Skeletal muscle tissue (tissue), 4 donors: ENCODE data around the gene ABLIM1. TPM values are rescaled to one million over a fixed set of nuclear protein-coding genes. Genes with fewer than 3 reads are reported as not detected.
A peak's percentile ranks its signal among the peaks of the same experiment; 100 is the strongest.

Source experiments
- H3K27ac ChIP-seq: one replicate; pipeline ENCODE4 v1.7.0; 2013; ENCODE audit warnings: mild to moderate bottlenecking, low read depth, low read length, inconsistent platforms
- H3K27me3 ChIP-seq, 3 donors: one replicate each; pipeline ENCODE4 v1.7.0; 2013; ENCODE audit warnings: low read length in 3 of 3; ENCODE audit not compliant: control insufficient read depth in 3 of 3, insufficient read depth in 3 of 3
- H3K36me3 ChIP-seq, 3 donors: one replicate each; pipeline ENCODE4 v1.7.0; 2013; ENCODE audit warnings: low read length in 3 of 3; ENCODE audit not compliant: control insufficient read depth in 3 of 3, insufficient read depth in 3 of 3
- H3K4me1 ChIP-seq, 3 donors: one replicate each; pipeline ENCODE4 v1.7.0; 2013; ENCODE audit warnings: low read length in 3 of 3, mild to moderate bottlenecking in 3 of 3; ENCODE audit not compliant: control insufficient read depth in 3 of 3, insufficient read depth in 3 of 3
- H3K4me3 ChIP-seq, 3 donors: one replicate each; pipeline ENCODE4 v1.7.0; 2013; ENCODE audit warnings: low read length in 3 of 3
- H3K9ac ChIP-seq, 3 donors: one replicate each; pipeline ENCODE4 v1.7.0; 2013; ENCODE audit warnings: low read length in 3 of 3, mild to moderate bottlenecking in 3 of 3, moderate library complexity in 2 of 3, low read depth in 1 of 3
- H3K9me3 ChIP-seq, 3 donors: one replicate each; pipeline ENCODE4 v1.7.0; 2013; ENCODE audit warnings: low read length in 3 of 3; ENCODE audit not compliant: control insufficient read depth in 3 of 3
- total RNA-seq: library from RNA; depleted of rRNA; stranded (reverse); fragments of >200 nt; gene quantifications from one replicate; pipeline ENCODE4 v1.2.3, GENCODE V29; 2014
- donor health status: Osteomylitis.

Gene ABLIM1
- total RNA-seq, 1 donor from 2014 or later, result 34.4 TPM

DNA sequence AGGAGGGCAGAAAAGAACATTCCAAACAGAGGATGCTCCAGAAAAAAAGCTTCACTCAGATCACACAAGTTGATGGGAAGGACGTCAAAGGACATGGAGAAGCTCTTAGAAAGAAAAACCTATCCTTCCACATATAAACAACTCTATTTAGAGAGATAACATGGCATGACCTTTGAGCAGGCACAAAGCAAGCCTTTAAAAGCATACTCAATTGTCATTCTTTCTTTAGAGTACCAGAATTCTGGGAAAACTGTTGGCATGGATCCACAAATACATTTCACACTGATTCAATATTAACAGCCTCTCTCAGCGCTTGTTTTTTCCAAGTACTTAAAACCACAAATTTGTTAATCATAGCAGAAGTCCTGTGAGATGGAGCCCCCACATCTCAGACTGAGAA lies 7.3 kb upstream of the ABLIM1 start:
- no peak overlapping the region for H3K27ac ChIP-seq
- no peak overlapping the region for H3K4me3 ChIP-seq
- H3K27me3 ChIP-seq, result no peaks in the 10 kb centered on the region
- peaks cover 0 to 3% (median 0%) of the 10 kb centered on the region in 3 donors for H3K9me3 ChIP-seq
- H3K4me1 ChIP-seq, result peaks cover 9 to 13% (median 9%) of the 10 kb centered on the region in 3 donors
- no peak overlapping the region for H3K9ac ChIP-seq
- no peaks in the 10 kb centered on the region for H3K36me3 ChIP-seq

DNA sequence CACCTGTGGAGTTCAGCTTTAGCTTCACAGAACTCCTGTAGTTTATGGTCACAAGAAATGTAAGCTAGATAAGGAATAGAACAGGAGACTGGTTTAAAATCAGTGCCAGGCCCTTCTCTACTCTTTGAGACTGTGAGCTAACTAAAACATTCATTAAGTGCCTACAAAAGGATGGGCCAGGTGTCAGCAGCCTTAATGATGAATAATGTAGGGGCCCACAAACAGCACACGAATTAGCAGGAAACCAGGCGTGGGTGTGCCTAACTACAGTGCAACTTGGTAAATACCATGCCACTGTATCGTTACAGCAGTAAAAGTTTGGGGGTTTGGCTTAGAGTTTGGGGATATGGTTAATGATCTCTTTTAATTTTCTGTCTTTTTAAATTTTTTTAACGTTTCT lies 6.1 kb upstream of the ABLIM1 start:
- Histone ChIP-seq H3K9me3 (peaks cover 0 to 3% (median 0%) of the 10 kb centered on the region in 3 donors), H3K27ac (no peak overlapping the region), H3K4me3 (no peak overlapping the region), H3K9ac (no peak overlapping the region), H3K36me3 (no peaks in the 10 kb centered on the region), H3K27me3 (no peaks in the 10 kb centered on the region), H3K4me1 (peaks cover 9 to 13% (median 9%) of the 10 kb centered on the region in 3 donors)

DNA sequence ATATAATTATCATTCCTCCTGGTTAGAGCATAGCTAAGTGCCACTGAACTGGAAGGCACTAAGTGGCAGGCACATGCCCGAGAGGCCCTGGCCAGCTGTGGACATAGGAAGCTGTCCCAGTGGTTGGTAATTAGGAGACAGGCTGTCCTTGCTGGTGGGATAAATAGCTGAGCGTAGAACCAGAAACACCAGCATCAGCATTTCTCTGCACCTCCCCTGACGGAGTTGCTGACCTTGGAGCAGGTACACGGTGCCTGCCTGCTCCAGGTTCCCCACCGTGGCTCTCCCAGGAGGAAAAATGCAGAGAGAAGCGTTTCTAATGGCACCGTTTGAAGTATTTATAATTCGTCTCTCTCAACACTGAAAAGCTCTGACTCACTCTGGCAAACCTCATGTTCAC lies 5.6 kb upstream of the ABLIM1 start:
- Histone ChIP-seq H3K9me3 (peaks cover 0 to 3% (median 0%) of the 10 kb centered on the region in 3 donors), H3K9ac (no peak overlapping the region), H3K27me3 (no peaks in the 10 kb centered on the region), H3K4me1 (peaks cover 9 to 13% (median 9%) of the 10 kb centered on the region in 3 donors), H3K4me3 (no peak overlapping the region), H3K27ac (no peak overlapping the region), H3K36me3 (no peaks in the 10 kb centered on the region)

DNA sequence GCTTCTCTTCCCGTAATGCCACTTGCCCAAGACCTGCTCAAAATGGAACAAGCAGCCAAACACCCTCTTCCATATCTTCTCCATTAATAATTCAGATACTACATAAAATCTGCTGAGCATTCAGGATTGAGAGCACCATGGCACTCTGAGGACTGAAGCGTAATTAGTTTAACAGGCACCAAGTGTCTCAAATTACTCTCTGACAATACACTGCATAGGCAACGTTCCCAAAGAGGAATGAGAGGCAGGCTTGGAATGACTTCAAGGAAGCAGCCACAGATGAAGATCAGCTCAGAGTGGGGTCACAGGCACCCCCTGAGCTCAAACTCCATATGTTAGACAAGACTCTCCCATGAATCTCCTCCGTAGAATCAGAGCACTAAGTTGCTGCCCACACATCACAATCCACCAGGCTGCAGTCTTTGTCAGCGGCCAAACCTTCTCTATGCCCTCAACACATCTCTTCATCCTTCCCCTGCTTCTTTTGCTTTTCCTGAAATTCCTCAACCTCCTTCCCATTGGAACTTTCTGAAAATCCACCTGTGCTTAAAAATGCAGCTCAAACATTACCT lies 4.7 kb upstream of the ABLIM1 start:
- Histone ChIP-seq H3K4me3 (no peak overlapping the region), H3K4me1 (peaks cover 9 to 13% (median 9%) of the 10 kb centered on the region in 3 donors), H3K27me3 (no peaks in the 10 kb centered on the region), H3K9me3 (peaks cover 0 to 3% (median 0%) of the 10 kb centered on the region in 3 donors), H3K9ac (no peak overlapping the region), H3K27ac (no peak overlapping the region), H3K36me3 (no peaks in the 10 kb centered on the region)

DNA sequence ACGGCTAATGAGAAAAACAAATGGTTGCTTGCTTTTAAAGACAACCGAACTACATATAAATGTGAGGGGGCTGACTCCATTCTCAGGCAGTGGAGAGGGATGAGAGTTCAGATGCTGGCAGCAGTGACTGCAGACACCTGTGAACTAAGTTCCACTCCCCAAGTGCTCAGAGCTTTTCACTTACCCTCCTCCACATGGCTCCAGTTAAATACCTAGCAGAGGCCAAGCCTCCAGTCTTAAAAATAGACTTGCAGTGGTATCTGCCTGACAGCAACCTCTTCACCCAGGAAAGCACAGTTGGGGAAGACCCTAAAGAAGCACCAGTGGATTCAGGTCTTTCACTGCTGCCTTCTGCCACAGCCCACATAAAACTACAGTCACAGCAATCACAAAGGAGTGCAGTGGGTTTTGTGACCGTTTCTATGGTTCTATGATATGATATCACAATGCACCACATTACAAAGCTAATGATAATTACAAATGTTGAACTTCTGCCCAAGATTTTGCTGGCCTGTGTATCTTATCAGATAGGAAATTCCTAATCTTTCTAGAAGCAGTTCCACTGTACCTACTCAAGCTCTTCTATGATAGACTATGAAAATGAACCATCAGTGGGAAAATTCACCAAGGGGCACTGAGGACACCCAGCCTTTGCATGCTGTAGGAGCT lies 3.3 kb upstream of the ABLIM1 start:
- peaks cover 9 to 13% (median 9%) of the 10 kb centered on the region in 3 donors for H3K4me1 ChIP-seq
- no peak overlapping the region for H3K9ac ChIP-seq
- H3K4me3 ChIP-seq, result no peak overlapping the region
- no peaks in the 10 kb centered on the region for H3K27me3 ChIP-seq
- H3K36me3 ChIP-seq, result no peaks in the 10 kb centered on the region
- no peak overlapping the region for H3K27ac ChIP-seq
- H3K9me3 ChIP-seq, result peaks cover 0 to 3% (median 0%) of the 10 kb centered on the region in 3 donors

DNA sequence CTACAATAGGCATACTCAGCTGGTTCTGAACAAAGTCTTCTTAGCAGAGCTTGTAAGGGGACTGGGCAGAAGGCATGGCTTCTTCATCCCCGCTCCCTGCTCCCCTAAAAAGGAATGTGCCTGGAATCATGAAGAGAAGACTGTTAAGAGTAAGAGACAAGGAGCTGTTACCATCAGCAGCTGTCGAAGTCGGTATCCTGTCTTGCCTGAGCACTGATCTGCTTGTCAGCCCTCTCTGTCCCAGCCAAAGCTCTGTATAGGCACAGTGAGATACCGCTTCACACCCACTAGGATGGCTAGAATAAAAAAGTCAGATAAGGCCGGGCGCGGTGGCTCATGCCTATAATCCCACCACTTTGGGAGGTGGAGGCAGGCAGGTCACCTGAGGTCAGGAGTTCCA lies 2.4 kb downstream of the ABLIM1 start:
- Histone ChIP-seq H3K4me3 (no peak overlapping the region), H3K9me3 (no peaks in the 10 kb centered on the region), H3K27ac (no peak overlapping the region), H3K36me3 (no peaks in the 10 kb centered on the region), H3K9ac (no peak overlapping the region), H3K27me3 (no peaks in the 10 kb centered on the region), H3K4me1 (peaks cover 2 to 16% (median 9%) of the 10 kb centered on the region in 3 donors)

DNA sequence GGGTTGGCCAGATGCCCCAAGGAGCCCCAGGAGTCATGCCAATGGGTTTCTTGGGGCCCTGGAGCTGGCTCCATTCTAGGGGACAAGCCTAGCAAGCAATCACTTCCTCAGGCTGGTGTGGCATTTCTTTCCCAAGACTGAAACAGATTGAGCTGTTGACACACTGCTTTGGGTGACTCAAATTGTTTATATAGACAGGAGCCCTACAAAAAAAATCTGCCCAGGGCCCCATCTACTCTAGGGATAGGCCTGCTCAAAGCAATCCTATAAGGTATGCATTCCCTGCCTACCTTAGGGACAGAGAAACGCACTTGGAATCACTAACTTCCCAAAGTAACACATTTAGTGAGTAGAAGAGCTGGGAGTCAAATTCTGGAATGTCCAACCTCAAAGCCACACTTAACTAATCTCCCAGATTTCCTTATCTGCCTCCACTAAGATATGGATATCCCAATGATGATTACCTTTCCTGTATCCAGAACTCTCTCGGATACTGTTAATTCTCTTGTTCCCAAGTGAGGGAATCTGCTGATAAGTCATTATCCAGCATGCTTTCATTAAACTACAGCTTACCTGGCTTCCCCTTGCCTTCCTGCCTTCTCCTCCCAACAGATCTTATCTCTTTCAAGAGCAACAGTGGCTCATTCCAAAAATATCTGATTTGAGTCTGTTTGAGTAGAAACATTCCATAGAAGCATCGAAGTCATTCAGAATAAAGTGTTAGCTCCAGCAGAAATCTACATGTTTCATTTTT lies 3.1 kb downstream of the ABLIM1 start:
- Histone ChIP-seq H3K4me3 (no peak overlapping the region), H3K27me3 (no peaks in the 10 kb centered on the region), H3K36me3 (no peaks in the 10 kb centered on the region), H3K27ac (peak overlapping the region; percentile 48), H3K9me3 (no peaks in the 10 kb centered on the region), H3K4me1 (peaks cover 2 to 16% (median 9%) of the 10 kb centered on the region in 3 donors), H3K9ac (no peak overlapping the region)

DNA sequence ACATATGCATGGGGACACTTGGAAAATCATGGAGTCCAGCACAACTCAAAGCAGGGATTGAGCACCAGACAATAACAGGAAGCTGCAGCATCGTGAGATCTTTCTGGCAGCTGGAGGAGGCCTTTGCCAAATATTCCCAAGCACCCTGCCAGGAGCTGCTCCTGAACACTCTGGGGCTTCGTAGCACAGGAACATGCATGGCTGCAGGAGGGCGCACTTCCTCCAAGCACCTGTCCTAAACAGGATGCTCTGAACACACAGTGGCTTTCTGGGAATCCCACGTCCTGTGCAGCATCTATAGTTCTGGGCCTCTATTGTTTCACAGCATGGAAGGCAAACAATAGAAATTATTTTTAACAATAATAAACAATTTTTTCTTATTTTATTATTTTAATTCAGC lies 4.1 kb downstream of the ABLIM1 start:
- Histone ChIP-seq H3K36me3 (no peaks in the 10 kb centered on the region), H3K4me3 (no peak overlapping the region), H3K27me3 (no peaks in the 10 kb centered on the region), H3K27ac (peak overlapping the region; percentile 64), H3K9ac (no peak overlapping the region), H3K4me1 (peaks cover 5 to 19% (median 9%) of the 10 kb centered on the region in 3 donors), H3K9me3 (no peaks in the 10 kb centered on the region)

DNA sequence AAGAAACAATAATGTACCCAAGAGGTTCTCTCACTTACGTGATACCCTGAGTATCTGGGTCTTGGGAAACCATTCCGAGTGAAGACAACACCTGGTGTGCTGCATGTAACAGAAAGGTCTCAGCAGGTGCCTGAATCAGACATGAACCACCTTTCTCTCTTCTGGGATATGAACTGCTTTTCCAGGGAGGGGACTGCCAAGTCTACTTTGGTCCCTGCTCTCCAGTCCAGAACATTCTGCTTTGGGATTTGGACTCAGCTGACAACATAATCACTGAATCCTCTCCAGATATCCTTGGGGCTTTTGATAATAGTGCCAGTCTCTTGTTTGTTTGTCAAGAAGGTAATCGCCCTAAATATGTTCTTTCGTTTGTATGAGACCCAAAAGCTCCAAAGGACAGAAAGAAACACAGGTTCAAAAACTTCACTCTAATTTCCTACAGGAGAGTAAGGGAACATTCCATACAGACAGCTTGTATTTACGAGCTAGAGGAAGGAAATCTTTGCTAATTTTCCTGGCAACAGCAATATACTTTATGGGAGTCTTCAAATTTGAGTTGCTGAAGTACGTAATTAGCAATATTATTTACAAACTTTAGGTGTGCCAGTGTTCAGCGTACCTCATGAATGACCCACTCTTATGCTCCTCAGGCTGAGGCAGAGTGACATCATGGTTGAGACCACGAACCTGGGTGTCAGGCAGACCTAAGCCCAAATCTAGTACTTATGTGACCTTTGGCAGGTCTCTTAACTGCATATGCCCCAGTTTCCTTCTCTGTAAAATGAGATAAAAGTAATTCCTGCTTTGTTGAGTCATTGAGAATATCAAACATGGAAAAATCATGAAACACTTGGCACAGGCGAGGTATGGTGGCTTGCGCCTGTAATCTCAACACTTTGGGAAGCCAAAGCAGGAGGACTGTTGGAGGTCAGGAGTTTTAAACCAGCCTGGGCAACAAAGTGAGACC lies 5.4 kb downstream of the ABLIM1 start:
- peak overlapping the region; percentile 64 for H3K27ac ChIP-seq
- peaks cover 10 to 19% (median 13%) of the 10 kb centered on the region in 3 donors for H3K4me1 ChIP-seq
- H3K9me3 ChIP-seq, result no peaks in the 10 kb centered on the region
- no peak overlapping the region for H3K4me3 ChIP-seq
- H3K36me3 ChIP-seq, result no peaks in the 10 kb centered on the region
- H3K9ac ChIP-seq, result no peak overlapping the region
- H3K27me3 ChIP-seq, result no peaks in the 10 kb centered on the region
